ENCODE results near the gene WASF2. TPM values are rescaled to one million over a fixed set of nuclear protein-coding genes. Genes with fewer than 3 reads are reported as not detected.
"Not testable (repeated sequence)": the region's sequence is repeated elsewhere in the genome, so short reads cannot be mapped to it uniquely, and the experiment has no call there.

The WASF2 gene
- total and polyA plus RNA-seq, 9 donors, result 22.4 to 99.8 (median 72.4) TPM

GRCh38 chr1:27392778-27393635, 97.0 kb downstream of the WASF2 start:
- H3K36me3 ChIP-seq (ENCODE audit: control insufficient read depth, insufficient read depth, low read length), result no peaks in the 10 kb centered on the region
- H3K27ac ChIP-seq (ENCODE audit: low read length), result peak overlapping the region; percentile 10
- no peak for DNase-seq
- peaks cover 11% of the 10 kb centered on the region for H3K27me3 ChIP-seq (ENCODE audit: control insufficient read depth, insufficient read depth, low read length)
- no peaks in the 10 kb centered on the region for H3K9me3 ChIP-seq (replicated peaks; ENCODE audit: control insufficient read depth, low read depth, low read length)
- H3K4me1 ChIP-seq (ENCODE audit: control insufficient read depth, insufficient read depth, low read length), result peaks cover 48% of the 10 kb centered on the region
- peak overlapping the region; percentile 49 for H3K4me3 ChIP-seq (ENCODE audit: low read length)
- 13% methylated on average over 26 of the region's 30 CpGs for WGBS (ENCODE audit: insufficient coverage)

DNA sequence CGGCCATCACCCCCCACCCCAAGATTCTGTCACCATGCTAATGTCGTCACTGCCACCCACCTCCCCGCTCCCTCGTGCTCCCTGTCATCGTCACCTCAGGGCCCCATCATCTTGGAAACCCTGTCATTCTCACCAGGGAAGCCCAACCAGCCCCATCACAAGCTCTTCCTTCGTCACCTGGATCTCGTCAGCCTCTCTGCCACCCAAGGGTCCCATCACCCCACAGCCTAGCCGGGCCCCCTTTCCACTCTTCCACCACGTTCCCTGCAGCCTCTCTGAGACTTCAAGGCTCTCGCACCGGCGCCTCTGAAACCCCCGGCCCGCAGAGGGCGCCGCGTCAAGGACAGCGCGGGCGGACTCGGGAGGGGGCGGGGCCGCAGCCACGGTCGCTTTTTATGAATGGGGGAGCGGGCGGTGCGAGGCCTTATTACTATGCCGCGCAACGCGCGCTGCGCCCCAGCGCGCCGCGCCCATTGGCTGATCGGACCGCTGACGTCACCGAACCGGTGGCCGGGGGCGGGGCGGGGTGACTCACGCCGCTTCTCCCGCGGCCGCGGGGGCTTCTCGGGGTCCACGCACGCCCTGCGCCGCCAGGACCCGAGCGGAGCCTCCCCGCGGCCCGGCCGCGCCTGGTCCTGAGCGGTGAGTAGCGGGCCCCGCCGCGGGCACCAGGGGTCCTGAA, 97.7 kb downstream of the WASF2 start, which contains the start of gene GPR3:
GPR3 (plus strand) TSS at position 527 of the 682 bp plus-strand sequence. CDS start 1,177 bp downstream, outside the sequence.
- peaks cover 11% of the 10 kb centered on the region for H3K27me3 ChIP-seq (ENCODE audit: control insufficient read depth, insufficient read depth, low read length)
- H3K27ac ChIP-seq (ENCODE audit: low read length), result peak within 1 kb of the TSS; percentile 10
- under 1% methylated on average over 56 of the region's 69 CpGs for WGBS (ENCODE audit: insufficient coverage)
- DNase-seq, result peak; percentile 94
- no peaks in the 10 kb centered on the region for H3K9me3 ChIP-seq (replicated peaks; ENCODE audit: control insufficient read depth, low read depth, low read length)
- H3K4me1 ChIP-seq (ENCODE audit: control insufficient read depth, insufficient read depth, low read length), result peaks cover 42% of the 10 kb centered on the region
- H3K4me3 ChIP-seq (ENCODE audit: low read length), result peak within 1 kb of the TSS; percentile 49
- no peaks in the 10 kb centered on the region for H3K36me3 ChIP-seq (ENCODE audit: control insufficient read depth, insufficient read depth, low read length)

GRCh38 chr1:27391511-27392095, 98.4 kb downstream of the WASF2 start:
- H3K27ac ChIP-seq (ENCODE audit: low read length), result no peak overlapping the region
- peak; percentile 69 for DNase-seq
- peaks cover 39% of the 10 kb centered on the region for H3K4me1 ChIP-seq (ENCODE audit: control insufficient read depth, insufficient read depth, low read length)
- H3K4me3 ChIP-seq (ENCODE audit: low read length), result peak overlapping the region; percentile 49
- H3K27me3 ChIP-seq (ENCODE audit: control insufficient read depth, insufficient read depth, low read length), result peaks cover 11% of the 10 kb centered on the region
- WGBS (ENCODE audit: insufficient coverage), result 8% methylated on average over 12 of the region's 13 CpGs
- H3K36me3 ChIP-seq (ENCODE audit: control insufficient read depth, insufficient read depth, low read length), result no peaks in the 10 kb centered on the region
- no peaks in the 10 kb centered on the region for H3K9me3 ChIP-seq (replicated peaks; ENCODE audit: control insufficient read depth, low read depth, low read length)

DNA sequence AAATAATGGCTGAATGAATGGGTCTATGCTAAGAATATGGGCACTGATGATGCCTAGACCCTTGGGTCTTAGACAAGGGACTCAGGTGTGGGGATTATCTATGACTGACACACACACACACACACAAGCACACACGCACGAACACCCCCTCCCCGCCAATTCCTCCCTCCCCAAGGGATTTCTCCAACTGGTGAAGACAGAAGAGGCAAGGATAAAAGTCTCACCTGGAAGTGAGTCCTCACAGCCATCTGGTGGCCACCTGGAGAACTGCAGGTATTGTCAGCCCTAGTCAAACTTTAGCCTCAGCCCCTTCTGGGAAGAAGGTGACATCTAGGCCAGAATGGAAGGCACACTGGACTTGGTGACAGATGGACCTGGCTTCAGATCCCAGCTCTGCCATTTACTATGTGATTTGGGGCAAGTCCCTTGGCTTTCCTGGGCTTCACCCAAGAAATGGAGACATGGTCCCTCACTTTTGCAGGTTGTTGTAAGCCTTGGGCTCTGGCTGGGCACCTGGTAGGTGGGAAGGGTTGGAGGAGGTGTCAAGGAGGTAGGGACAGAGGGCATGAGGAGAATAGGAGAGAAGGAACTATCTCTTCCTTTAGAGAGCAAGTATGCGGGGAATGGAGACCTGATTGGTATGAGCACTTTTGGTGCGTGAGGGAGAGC, 101.5 kb downstream of the WASF2 start:
- Histone ChIP-seq H3K9me3 (replicated peaks; ENCODE audit: control insufficient read depth, low read depth, low read length) (no peaks in the 10 kb centered on the region), H3K4me3 (ENCODE audit: low read length) (no peak overlapping the region), H3K4me1 (ENCODE audit: control insufficient read depth, insufficient read depth, low read length) (peaks cover 23% of the 10 kb centered on the region), H3K27me3 (ENCODE audit: control insufficient read depth, insufficient read depth, low read length) (peaks cover 11% of the 10 kb centered on the region), H3K27ac (ENCODE audit: low read length) (no peak overlapping the region), H3K36me3 (ENCODE audit: control insufficient read depth, insufficient read depth, low read length) (no peaks in the 10 kb centered on the region)
- DNase-seq, result no peak
- WGBS (ENCODE audit: insufficient coverage), result 25% methylated on average over 4 of the region's 5 CpGs

DNA sequence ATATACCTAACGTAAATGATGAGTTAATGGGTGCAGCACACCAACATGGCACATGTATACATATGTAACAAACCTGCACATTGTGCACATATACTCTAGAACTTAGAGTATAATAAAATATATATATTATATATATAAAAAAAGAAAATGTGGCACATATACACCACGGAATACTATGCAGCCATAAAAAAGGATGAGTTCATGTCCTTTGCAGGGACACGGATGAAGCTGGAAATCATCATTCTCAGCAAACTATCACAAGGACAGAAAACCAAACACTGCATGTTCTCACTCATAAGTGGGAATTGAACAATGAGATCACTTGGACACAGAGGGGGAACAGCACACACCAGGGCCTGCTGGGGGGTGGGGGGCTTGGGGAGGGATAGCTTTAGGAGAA, 105.2 kb downstream of the WASF2 start:
- H3K9me3 ChIP-seq (replicated peaks; ENCODE audit: control insufficient read depth, low read depth, low read length); H3K27me3 ChIP-seq (ENCODE audit: control insufficient read depth, insufficient read depth, low read length); H3K36me3 ChIP-seq (ENCODE audit: control insufficient read depth, insufficient read depth, low read length); H3K4me3 ChIP-seq (ENCODE audit: low read length); H3K27ac ChIP-seq (ENCODE audit: low read length); DNase-seq: not testable (repeated sequence)
- no CpG with 5 or more reads among the region's 3 CpGs for WGBS (ENCODE audit: insufficient coverage)
- peaks cover 11% of the 10 kb centered on the region for H3K4me1 ChIP-seq (ENCODE audit: control insufficient read depth, insufficient read depth, low read length)

DNA sequence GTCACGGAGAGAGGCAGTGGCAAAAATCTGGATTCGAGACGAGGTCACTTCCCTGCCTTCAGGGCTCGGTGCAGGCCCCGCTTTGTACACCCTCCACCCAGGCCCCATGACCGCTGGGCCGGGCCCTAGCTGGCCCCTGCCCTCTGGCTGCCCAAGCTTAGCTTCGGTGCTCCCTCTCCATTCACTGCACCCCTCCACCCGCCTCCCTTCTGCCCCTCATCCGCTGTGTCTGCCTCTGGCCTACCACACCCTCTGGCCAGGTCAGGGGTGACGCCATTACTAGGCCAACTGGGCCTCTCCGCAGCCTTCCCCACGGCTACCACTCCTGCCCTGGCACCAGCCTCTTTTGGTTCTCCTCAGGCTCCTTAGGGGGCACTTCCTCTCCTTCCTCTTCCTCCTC, 106.3 kb downstream of the WASF2 start:
- H3K36me3 ChIP-seq (ENCODE audit: control insufficient read depth, insufficient read depth, low read length), result no peaks in the 10 kb centered on the region
- no peak overlapping the region for H3K27ac ChIP-seq (ENCODE audit: low read length)
- H3K4me3 ChIP-seq (ENCODE audit: low read length), result no peak overlapping the region
- H3K27me3 ChIP-seq (ENCODE audit: control insufficient read depth, insufficient read depth, low read length), result peaks cover 2% of the 10 kb centered on the region
- peaks cover 11% of the 10 kb centered on the region for H3K4me1 ChIP-seq (ENCODE audit: control insufficient read depth, insufficient read depth, low read length)
- no peaks in the 10 kb centered on the region for H3K9me3 ChIP-seq (replicated peaks; ENCODE audit: control insufficient read depth, low read depth, low read length)
- WGBS (ENCODE audit: insufficient coverage), result 84% methylated on average over 13 of the region's 13 CpGs
- no peak for DNase-seq

- whole genome bisulfite sequencing (ENCODE audit: insufficient coverage), result 6% methylated on average over 42 of the region's 43 CpGs
- Histone ChIP-seq H3K27me3 (ENCODE audit: control insufficient read depth, insufficient read depth, low read length) (no peaks in the 10 kb centered on the region), H3K9me3 (replicated peaks; ENCODE audit: control insufficient read depth, low read depth, low read length) (no peaks in the 10 kb centered on the region), H3K27ac (ENCODE audit: low read length) (no peak within 1 kb of the TSS), H3K4me3 (ENCODE audit: low read length) (no peak within 1 kb of the TSS), H3K4me1 (ENCODE audit: control insufficient read depth, insufficient read depth, low read length) (peaks cover 11% of the 10 kb centered on the region), H3K36me3 (ENCODE audit: control insufficient read depth, insufficient read depth, low read length) (no peaks in the 10 kb centered on the region)
- DNase-seq, result no peak
Observed at GRCh38 chr1:27383039-27383605, 106.8 kb downstream of the WASF2 start, which contains the start of gene CD164L2. Gene CD164L2 (minus strand): TSS chr1:27383333. CDS start chr1:27383239, 94 bp downstream.

DNA sequence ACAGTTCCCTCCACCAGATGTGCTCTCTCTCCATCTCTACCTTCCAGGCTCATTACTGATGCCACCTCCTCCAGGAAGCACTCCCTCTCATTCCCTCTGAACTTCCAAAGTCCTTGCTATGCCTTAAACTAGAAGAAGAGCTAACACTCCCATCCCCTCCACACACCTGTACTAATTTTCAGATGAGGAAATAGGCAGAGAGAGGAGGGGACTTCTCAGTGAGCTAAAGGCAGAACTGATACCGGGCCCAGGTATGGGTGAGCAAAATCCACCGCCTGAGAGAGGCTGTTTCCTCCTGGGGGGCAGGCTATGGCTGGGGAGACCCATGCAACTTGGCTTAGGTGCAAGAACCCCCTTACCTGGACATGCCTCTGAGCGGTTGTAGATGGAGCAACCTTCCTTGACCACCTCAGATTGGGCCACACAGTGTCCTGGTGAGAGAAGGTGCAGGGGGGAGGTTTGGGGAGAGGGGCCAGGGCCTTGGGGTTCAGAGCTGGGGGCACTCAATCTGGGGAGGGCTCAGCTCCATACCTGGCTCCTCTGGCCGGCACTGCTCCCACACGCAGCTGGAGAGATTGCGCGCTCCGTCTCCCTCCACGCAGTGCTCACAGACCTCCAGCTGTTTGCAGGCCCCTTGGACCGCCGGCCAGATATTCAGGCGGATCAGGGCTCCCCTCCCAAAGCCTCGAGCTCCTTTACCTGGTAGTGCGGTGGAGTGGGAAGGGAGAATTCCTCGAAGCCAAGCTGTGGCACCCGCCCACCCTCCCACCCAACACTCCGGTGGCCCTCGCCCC, 107.8 kb downstream of the WASF2 start:
- DNase-seq, result no peak
- H3K9me3 ChIP-seq (replicated peaks; ENCODE audit: control insufficient read depth, low read depth, low read length), result no peaks in the 10 kb centered on the region
- H3K36me3 ChIP-seq (ENCODE audit: control insufficient read depth, insufficient read depth, low read length), result no peaks in the 10 kb centered on the region
- H3K27me3 ChIP-seq (ENCODE audit: control insufficient read depth, insufficient read depth, low read length), result no peaks in the 10 kb centered on the region
- no peak overlapping the region for H3K27ac ChIP-seq (ENCODE audit: low read length)
- WGBS (ENCODE audit: insufficient coverage), result 100% methylated on average over 2 of the region's 18 CpGs
- peaks cover 11% of the 10 kb centered on the region for H3K4me1 ChIP-seq (ENCODE audit: control insufficient read depth, insufficient read depth, low read length)
- H3K4me3 ChIP-seq (ENCODE audit: low read length), result no peak overlapping the region

Data from muscle of leg (tissue), 11 donors.